CD4-positive, alpha-beta T cell treated with Interferon gamma for 1 hour (primary cell): ENCODE data around the gene MOB3C.

Source experiments
- DNase-seq: peaks from one replicate; pipeline ENCODE4 v3.0.0-alpha.2; 2020

The MOB3C gene

DNA sequence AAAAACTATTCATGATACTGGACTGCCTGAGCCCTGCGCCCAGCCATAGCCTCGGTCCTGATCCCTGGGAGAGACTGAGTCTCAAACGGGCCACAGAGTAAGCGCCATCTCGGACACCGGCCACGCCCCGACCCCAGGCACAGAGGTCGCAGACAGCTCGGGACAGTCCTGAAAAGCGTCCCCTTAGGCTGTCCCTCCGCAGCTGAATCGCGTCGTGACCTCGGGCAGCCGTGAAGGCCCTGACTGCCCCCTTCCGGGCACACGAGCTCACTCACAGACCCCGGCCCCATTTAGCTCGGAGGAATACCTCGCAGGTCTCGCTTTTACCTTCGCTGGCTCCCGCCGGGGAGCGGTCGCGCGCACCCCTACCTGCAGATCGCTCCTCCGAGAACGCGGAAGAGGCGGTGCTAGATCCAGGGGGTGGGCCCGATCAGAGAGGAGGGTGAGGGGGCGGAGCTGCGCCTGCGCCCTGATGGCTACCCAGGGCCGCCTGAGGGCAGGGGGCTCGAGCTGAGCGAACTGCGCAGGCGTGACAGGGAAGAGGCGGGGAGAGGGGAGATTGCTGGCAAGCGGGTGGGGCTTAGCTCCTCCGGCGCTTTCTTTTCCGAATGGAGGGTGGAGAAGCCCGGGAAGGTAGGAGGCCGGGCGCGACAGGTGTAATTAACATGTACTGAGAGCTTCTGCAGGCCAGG, 12.6 kb downstream of the MOB3C start, which contains the start of gene MKNK1:
Gene MKNK1 (minus strand): TSS at position 411 of the 692 bp plus-strand sequence. CDS start 20,941 bp downstream, outside the sequence.
- peak; percentile 97 for DNase-seq

DNA sequence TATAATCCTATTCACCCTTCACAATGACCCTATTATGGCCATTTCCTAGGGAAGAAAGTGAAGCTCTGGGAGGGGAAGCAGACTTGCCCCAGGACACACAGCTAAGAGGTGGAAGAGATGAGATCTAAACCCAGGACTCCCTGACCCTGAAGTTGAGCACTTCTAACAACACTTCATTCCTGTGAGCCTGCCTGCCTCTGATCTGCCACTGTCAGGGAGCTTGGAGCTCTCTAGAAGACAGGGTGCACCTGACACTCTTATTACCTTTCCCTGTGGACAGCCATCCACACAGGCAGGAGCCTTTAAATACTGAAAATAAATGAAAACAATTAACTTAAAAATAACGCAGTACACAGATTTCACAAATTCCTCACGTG, 13.1 kb downstream of the MOB3C start:
- DNase-seq = no peak

GRCh38 chr1:46601257-46602007, 15.2 kb downstream of the MOB3C start:
- DNase-seq = no peak

DNA sequence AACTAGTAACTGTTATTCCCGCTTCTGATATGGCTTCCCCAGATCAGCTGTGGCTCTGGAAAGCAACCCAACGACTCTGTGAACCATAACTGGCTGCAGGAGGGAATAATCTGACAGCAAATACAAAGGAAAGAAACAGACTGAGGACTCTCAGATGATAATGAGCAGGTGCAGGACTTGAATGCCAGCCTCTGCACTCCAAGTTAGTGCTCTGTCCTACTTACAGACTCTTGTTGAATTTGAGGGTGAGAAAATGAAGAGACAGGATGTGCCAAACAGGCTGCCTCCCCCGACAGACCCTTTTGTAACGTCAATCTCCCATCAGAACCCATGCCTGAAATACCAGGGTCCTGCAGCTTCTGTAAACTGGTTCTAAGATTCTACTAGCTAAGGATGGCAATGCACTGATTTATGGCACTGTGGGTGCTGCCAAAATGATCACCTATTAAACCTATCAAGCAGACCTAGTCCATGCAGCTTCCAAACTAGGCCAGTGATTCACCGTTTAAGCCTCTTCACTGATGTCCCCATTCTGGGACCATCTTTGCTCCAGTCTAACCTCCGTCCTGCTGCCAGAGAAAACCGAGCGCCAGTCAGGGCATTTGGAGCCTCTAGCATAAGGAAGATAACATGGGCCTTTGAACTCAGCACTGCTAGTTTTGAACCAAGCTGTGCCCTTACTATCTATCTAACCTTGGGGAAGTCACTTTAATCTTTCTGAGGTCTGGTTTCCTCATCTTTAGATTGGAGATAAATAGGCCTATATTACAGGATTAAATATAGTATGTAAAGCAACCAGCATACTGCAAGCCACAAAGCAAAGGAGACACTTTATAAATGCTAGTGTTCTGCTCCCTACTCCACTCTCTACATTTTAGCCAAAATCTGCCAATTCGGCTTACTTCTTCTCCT, 17.3 kb downstream of the MOB3C start:
- no peak for DNase-seq

DNA sequence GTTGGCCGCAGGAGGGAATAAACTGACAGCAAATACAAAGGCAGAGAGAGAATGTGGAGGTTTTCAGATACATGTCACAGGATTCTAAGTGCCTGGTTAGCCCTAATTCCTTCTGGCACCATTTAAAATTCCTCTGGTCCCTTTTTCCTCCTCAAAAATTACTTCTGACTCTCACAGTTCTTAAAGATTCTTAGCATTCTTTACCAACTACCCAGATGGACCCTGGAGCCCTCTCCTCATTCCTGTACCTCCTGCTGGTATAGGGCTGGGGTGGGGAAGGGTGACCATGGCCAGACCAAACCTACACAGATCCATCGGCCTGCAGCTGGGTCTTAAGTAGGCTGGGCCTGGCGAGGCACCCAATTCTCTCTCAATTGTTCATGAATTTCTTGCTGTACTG, 19.8 kb downstream of the MOB3C start:
- DNase-seq = no peak

- DNase-seq = no peak
Observed at GRCh38 chr1:46596036-46596435, 20.6 kb downstream of the MOB3C start.

GRCh38 chr1:46595127-46595526, 21.5 kb downstream of the MOB3C start:
- peak; percentile 56 for DNase-seq

- no peak for DNase-seq
Observed at GRCh38 chr1:46594063-46594462, 22.5 kb downstream of the MOB3C start.

DNA sequence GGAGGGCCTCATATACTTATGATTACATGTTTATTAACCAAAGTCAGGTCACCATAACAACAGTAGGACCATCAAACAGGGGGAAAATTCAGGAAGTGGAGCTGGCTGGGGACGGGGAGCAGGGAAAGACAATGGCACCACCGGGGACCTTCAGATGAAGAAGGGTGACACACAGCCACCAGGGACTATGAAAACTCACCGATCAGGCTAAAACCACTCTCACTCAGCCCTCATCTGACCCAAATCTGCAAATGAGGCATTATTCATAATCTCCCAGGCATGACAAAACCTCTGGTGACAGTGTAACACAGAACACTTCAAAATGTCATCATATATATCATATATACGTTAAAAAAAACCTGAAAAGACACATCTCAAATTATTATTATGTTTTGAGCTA, 23.8 kb downstream of the MOB3C start:
- DNase-seq = no peak

DNA sequence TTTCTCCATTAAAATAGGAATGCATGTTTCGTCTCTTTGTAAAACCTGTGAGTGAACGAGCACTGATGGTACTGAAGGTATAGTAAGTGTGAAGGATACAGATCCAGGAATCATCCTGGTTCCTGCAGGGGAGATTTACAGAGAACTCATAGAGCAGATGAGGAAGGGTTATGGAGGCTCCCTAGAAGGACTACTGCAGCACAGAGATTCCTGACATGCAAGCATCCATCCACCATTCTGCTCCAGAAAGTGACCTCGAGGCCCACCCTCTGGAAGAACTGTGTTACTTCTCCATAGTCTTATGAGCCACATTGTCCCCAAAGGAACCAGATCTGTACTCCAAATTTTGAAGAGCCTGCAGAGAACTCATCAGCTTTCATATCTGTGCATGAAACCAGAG, 27.1 kb downstream of the MOB3C start:
- no peak for DNase-seq

DNA sequence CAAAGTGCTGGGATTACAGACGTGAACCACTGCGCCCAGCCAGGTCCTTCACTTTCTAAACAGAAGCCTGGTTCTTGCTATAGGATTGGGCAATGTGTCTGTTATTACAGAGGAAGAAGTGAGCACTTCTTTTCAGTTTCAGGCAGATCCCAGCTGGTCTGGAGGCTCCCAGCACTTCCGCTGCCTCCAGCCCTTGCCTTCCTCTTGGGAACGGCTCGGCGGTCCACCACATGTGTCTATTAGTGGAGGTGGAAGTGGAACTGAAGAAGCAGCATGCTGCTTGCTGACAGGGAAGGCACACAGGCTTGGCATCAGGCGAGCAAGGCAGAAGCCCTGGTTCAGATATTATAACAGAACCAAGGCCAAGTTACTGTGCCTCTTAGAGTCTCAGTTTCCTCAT, 29.5 kb downstream of the MOB3C start:
- DNase-seq = no peak

GRCh38 chr1:46585312-46585938, 31.2 kb downstream of the MOB3C start:
- no peak for DNase-seq

DNA sequence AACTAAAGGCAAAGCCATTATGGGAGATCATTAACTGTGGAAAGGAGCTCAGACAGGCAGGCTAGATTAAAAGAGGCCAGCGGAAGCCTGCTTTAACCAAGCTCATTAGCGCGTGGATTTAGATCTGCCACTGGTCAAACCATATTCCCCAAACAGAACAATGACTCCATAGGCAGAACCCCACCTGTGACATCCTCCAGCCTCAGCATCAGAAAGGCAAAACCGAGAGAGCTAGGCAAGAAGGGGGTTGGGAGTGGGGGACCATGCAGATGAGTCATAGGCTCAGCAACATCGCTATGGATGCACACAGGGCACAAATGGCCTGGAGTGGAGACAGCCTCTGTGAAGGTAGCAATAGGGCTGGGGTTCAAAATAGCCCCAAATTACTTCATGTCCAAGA, 33.1 kb downstream of the MOB3C start:
- DNase-seq = no peak

DNA sequence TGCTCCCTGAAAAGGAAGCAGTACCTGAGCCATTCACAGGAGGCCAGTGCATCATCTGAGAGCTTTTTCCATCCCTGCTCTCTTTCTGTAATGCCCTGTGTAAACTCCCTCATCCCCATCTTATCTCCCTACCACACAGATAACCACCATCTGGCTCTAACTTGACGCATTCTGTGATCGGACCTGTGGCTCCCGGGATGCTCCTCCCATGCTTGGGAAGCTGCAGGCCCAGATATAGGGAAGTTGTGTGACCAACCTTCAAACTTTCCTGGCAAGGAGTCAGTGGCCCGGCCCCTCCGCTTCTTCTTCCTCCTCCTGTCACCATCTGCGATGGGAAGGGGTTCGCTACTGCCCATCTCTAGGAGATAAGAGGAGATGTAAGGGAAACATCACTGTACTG, 33.6 kb downstream of the MOB3C start:
- no peak for DNase-seq

DNA sequence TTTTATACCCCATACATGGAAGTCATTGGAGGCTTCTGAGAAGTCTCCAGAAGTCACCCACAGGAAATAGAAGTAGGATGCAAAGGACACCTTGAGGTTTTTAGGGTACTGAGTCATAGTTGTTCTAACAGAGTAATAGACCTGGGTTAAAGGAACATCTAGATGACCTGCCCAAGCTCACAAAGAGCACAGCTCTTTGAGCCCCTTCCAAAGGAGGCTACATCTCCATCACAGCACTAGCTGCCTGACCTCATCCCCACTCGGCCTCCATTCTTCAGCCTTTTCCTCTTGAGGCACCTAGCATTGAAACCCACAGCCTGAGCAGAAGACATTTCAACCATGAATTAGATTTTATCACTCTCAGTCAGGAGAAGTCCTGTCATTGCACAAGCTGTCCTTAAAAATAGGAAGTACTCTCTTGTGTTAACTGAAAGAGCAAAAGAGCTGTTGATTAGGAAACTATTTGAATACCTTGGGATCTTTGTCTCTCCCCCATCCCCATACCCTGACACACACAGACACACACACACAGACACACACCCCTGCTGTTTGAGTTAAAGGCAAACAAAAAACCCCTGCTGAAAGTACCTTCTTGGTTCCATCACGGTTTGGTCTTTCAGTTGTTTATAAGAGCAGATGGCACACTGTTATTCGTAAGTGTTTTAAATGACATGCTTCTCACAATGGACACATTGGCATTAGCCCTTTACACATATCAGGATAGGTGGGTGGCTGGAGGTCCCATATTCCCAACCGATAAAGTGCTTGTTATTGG, 34.7 kb downstream of the MOB3C start:
- DNase-seq = no peak

GRCh38 chr1:46580140-46580903, 36.3 kb downstream of the MOB3C start:
- DNase-seq = peak; percentile 6

- no peak for DNase-seq
Observed at GRCh38 chr1:46577671-46578070, 38.9 kb downstream of the MOB3C start.

- DNase-seq = no peak
Observed at GRCh38 chr1:46576596-46576995, 40.0 kb downstream of the MOB3C start.

DNA sequence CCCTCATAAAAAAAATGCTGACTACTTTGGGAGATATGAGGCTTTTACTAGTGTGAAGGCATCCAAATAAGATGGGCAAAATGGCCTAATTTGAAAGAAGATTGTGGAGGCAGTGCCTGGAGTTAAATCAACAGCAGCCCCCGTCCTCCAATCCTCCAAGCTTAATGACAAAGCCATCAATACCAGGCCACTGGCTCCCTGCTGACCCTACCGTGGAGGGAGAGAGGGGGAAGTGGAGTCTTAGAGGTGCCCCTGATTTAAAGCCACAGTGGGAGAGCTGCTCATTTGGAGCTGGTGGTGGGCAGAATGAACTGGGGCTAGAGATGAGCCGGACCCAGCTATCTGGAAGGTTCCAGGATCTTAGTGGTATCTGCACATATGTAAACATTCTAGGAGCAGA, 40.8 kb downstream of the MOB3C start:
- no peak for DNase-seq

DNA sequence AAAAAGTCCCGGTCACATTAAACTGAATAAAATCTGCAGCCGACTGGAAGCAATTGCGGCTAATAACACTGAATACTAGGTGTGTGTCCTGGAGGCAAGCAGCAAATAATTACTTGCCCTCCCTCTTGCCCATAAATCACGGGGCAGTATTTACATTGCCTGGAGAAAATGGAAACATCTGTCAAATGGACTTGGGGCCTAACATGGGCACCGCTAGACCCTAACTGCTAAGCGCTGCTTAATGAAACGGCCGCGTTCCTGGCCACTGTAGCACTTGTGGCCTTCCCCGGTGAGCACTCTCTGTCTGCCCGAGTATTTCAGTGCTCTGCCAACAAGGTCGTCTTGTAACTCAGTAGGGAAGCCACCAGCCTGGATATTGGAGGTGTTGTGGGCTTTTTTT, 41.3 kb downstream of the MOB3C start:
- DNase-seq = no peak

DNA sequence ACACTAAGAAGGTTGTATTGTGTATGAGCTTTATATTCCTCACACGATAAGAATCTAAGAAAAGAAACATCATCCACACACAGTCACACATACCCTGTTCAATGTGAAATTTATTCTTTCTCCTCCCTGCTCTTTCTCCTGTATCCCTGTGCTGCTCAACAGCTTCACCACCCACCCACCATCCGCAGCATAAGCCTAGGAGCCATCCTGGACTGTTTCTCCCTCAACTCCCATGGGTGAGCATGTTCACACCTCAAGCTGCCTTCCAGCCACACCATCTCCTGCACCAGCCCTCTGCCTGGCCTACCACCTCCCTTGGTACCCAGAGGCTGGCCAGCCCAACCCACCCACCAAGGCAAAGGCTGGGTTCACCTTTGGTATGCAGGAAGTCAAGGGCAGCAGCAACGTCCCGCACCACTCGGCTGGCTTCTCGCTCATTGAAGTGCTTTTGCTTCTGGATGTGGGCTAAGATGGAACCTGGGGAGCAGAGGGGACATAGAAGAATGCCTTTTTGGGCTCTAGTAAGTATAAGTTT, 44.9 kb downstream of the MOB3C start:
- no peak for DNase-seq
